ENCODE data around the gene HOXD8. TPM values are rescaled to one million over a fixed set of nuclear protein-coding genes. Genes with fewer than 3 reads are reported as not detected.

HOXD8 gene
- total RNA-seq, 2 experiments from 2014 or later, result not detected

GRCh38 chr2:176165370-176166050, 36.0 kb downstream of the HOXD8 start:
- DNase-seq (no peak), ATAC-seq (no peak)
- Mint-ChIP-seq H3K9me3 (ENCODE audit: low read depth) (no peaks in the 10 kb centered on the region), H3K4me3 (no peak overlapping the region), H3K4me1 (peaks cover 3% of the 10 kb centered on the region), H3K36me3 (peaks cover 3% of the 10 kb centered on the region), H3K27me3 (peaks cover 84% of the 10 kb centered on the region), H3K27ac (peak overlapping the region; percentile 49)
- CTCF ChIA-PET, result interaction anchor here (1.6 kb wide), 1 partner anchor 286 kb away, joined by 3 read pairs; no protein-coding TSS in a partner anchor

DNA sequence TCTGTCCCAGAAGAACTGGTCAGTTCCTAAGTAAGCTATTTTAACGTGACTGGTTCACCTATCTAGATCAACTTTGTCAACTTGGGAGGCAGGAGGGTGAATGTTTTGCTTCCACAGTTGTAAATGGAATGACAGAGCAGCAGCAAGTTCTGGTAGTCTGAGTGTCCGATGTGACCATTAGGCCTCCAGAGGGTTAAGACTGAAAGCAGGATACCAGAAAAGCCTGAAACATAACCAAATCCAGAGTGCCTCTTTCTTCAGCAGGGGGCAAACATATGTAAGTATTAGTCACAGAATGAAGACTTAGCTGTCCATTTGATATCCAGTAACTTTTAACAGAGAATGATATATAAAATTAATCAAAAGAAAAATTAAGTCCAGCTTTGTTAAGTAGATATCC, 36.8 kb downstream of the HOXD8 start:
- no peak overlapping the region for H3K4me3 Mint-ChIP-seq
- peaks cover 84% of the 10 kb centered on the region for H3K27me3 Mint-ChIP-seq
- H3K27ac Mint-ChIP-seq, result no peak overlapping the region
- H3K9me3 Mint-ChIP-seq (ENCODE audit: low read depth), result no peaks in the 10 kb centered on the region
- peaks cover 3% of the 10 kb centered on the region for H3K36me3 Mint-ChIP-seq
- no peak for DNase-seq
- CTCF ChIA-PET, result interaction anchor here (1.0 to 1.9 kb wide), 3 partner anchors 19 to 286 kb away, joined by 3 to 5 read pairs (median 3); no protein-coding TSS in a partner anchor
- H3K4me1 Mint-ChIP-seq, result peaks cover 3% of the 10 kb centered on the region
- ATAC-seq, result no peak

DNA sequence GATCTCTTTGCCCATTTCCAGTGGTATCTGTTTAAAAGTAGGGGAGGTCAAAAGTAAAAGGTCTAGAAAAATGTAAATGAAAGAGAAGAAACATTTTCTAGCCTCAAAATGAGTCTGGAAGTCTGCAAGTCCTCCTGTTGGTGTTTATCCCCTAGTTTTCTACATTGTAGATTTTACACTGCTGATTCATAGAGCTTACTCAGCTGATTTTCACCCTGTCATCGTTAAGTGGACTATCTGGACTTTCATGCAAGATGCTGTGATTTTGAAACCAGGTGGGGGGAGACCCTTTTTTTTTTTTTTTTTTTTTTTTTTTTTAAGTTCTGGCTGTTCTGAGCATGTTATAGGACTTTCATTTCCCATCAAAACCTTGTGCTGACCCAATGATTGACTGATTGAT, 37.9 kb downstream of the HOXD8 start:
- ATAC-seq, result no peak
- no peak overlapping the region for H3K27ac Mint-ChIP-seq
- H3K9me3 Mint-ChIP-seq (ENCODE audit: low read depth), result no peaks in the 10 kb centered on the region
- CTCF ChIA-PET, result interaction anchor here (0.7 to 1.9 kb wide), 3 partner anchors 26 to 284 kb away, joined by 3 to 5 read pairs (median 3); no protein-coding TSS in a partner anchor
- no peak overlapping the region for H3K4me3 Mint-ChIP-seq
- DNase-seq, result no peak
- H3K4me1 Mint-ChIP-seq, result peaks cover 3% of the 10 kb centered on the region
- H3K27me3 Mint-ChIP-seq, result peaks cover 83% of the 10 kb centered on the region
- peaks cover 3% of the 10 kb centered on the region for H3K36me3 Mint-ChIP-seq

DNA sequence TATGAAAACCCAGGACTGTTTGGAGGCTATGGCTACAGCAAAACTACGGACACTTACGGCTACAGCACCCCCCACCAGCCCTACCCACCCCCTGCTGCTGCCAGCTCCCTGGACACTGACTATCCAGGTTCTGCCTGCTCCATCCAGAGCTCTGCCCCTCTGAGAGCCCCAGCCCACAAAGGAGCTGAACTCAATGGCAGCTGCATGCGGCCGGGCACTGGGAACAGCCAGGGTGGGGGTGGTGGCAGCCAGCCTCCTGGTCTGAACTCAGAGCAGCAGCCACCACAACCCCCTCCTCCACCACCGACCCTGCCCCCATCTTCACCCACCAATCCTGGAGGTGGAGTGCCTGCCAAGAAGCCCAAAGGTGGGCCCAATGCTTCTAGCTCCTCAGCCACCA, 39.7 kb downstream of the HOXD8 start:
- Mint-ChIP-seq H3K4me3 (no peak overlapping the region), H3K36me3 (peaks cover 2% of the 10 kb centered on the region), H3K4me1 (peaks cover 4% of the 10 kb centered on the region), H3K27ac (no peak overlapping the region), H3K27me3 (peaks cover 85% of the 10 kb centered on the region), H3K9me3 (ENCODE audit: low read depth) (no peaks in the 10 kb centered on the region)
- ATAC-seq, result no peak
- CTCF ChIA-PET, result interaction anchor here (1.0 to 1.8 kb wide), 4 partner anchors 42 to 286 kb away, joined by 3 to 4 read pairs (median 4); no protein-coding TSS in a partner anchor
- no peak for DNase-seq

DNA sequence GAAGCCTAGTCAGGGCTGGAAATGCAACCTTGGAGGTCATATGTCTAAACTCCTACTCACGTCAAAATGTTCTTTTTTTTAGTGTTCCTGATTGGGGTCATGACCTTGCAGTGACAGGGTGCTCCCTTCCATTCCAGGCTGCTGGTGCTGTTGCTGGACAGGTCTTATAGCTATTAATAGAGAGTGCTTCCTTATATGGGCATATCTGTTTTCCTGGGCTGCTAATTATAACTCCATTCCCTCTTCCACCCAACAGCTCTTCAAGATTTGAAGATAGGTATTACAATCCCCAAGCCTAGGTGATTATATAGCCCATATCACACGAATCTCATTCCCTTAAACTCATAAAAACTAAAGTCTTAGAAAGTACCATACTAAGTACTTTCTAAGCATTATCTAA, 40.2 kb downstream of the HOXD8 start:
- Mint-ChIP-seq H3K4me3 (no peak overlapping the region), H3K27ac (no peak overlapping the region), H3K27me3 (peaks cover 85% of the 10 kb centered on the region), H3K9me3 (ENCODE audit: low read depth) (no peaks in the 10 kb centered on the region), H3K36me3 (no peaks in the 10 kb centered on the region), H3K4me1 (peaks cover 2% of the 10 kb centered on the region)
- ATAC-seq, result no peak
- DNase-seq, result no peak
- CTCF ChIA-PET, result interaction anchor here (1.0 to 1.8 kb wide), 4 partner anchors 42 to 285 kb away, joined by 3 to 4 read pairs (median 4); no protein-coding TSS in a partner anchor

GRCh38 chr2:176170602-176171305, 41.2 kb downstream of the HOXD8 start:
- DNase-seq (no peak), ATAC-seq (no peak)
- Mint-ChIP-seq H3K36me3 (no peaks in the 10 kb centered on the region), H3K27ac (no peak overlapping the region), H3K4me3 (no peak overlapping the region), H3K9me3 (ENCODE audit: low read depth) (no peaks in the 10 kb centered on the region), H3K27me3 (peaks cover 85% of the 10 kb centered on the region), H3K4me1 (peaks cover 2% of the 10 kb centered on the region)
- CTCF ChIA-PET, result no interaction called here

DNA sequence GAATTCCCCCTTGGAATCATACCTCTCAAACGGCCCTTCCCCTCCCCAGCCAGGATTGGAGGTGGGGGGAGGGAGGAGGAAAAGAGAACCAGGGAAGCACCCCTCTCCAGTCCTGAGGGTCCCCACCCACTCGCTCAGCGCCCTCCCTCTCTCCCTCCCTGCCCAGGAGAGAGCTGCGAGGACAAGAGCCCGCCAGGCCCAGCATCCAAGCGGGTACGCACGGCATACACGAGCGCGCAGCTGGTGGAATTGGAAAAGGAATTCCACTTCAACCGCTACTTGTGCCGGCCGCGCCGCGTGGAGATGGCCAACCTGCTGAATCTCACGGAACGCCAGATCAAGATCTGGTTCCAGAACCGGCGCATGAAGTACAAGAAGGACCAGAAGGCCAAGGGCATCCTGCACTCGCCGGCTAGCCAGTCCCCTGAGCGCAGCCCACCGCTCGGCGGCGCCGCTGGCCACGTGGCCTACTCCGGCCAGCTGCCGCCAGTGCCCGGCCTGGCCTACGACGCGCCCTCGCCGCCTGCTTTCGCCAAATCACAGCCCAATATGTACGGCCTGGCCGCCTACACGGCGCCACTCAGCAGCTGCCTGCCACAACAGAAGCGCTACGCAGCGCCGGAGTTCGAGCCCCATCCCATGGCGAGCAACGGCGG, 42.0 kb downstream of the HOXD8 start:
- ATAC-seq (no peak), DNase-seq (no peak)
- Mint-ChIP-seq H3K27ac (no peak overlapping the region), H3K36me3 (no peaks in the 10 kb centered on the region), H3K9me3 (ENCODE audit: low read depth) (no peaks in the 10 kb centered on the region), H3K4me1 (peaks cover 2% of the 10 kb centered on the region), H3K4me3 (no peak overlapping the region), H3K27me3 (peaks cover 85% of the 10 kb centered on the region)
- CTCF ChIA-PET, result interaction anchor here (1.0 kb wide), 1 partner anchor 9 kb away, joined by 3 read pairs; no protein-coding TSS in a partner anchor

GRCh38 chr2:176172007-176172894, 42.7 kb downstream of the HOXD8 start:
- ATAC-seq (no peak), DNase-seq (no peak)
- Mint-ChIP-seq H3K9me3 (ENCODE audit: low read depth) (no peaks in the 10 kb centered on the region), H3K4me1 (peaks cover 3% of the 10 kb centered on the region), H3K4me3 (no peak overlapping the region), H3K27ac (no peak overlapping the region), H3K27me3 (peaks cover 85% of the 10 kb centered on the region), H3K36me3 (no peaks in the 10 kb centered on the region)
- CTCF ChIA-PET, result interaction anchor here (1.0 kb wide), 1 partner anchor 10 kb away, joined by 3 read pairs; no protein-coding TSS in a partner anchor

DNA sequence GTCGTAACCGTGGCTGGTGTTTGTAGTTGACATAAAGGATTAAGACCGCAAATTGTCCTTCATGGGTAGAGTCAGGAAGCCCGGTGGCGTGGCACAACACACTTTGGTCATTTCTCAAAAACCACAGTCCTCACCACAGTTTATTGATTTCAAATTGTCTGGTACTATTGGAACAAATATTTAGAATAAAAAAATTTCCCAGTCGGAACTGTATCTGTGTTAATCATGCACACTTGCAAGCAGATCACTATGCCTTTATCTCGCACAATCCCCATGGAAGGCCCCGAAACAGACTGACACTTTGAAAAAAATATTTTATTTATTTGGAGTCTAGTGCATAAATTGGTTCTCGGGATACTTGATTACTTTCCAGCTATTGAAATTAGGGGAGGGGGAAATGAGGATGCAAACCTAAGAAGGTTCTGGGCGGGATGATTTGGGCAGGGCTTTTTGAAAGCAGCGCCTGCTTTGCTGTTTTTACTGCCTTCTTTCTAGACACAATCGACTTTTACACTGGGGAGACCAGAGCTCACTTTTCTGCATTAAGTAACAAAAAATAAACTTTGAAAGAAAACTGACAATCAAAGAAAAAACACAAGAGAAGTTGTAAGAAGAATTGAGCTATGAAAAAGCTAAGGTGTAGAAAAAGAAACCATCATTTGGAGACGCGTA, 43.5 kb downstream of the HOXD8 start:
- CTCF ChIA-PET, result interaction anchor here (0.7 kb wide), 1 partner anchor 300 kb away, joined by 3 read pairs; no protein-coding TSS in a partner anchor
- Mint-ChIP-seq H3K4me1 (peaks cover 5% of the 10 kb centered on the region), H3K27ac (no peak overlapping the region), H3K36me3 (no peaks in the 10 kb centered on the region), H3K9me3 (ENCODE audit: low read depth) (no peaks in the 10 kb centered on the region), H3K4me3 (no peak overlapping the region), H3K27me3 (peaks cover 84% of the 10 kb centered on the region)
- ATAC-seq (no peak), DNase-seq (no peak)

DNA sequence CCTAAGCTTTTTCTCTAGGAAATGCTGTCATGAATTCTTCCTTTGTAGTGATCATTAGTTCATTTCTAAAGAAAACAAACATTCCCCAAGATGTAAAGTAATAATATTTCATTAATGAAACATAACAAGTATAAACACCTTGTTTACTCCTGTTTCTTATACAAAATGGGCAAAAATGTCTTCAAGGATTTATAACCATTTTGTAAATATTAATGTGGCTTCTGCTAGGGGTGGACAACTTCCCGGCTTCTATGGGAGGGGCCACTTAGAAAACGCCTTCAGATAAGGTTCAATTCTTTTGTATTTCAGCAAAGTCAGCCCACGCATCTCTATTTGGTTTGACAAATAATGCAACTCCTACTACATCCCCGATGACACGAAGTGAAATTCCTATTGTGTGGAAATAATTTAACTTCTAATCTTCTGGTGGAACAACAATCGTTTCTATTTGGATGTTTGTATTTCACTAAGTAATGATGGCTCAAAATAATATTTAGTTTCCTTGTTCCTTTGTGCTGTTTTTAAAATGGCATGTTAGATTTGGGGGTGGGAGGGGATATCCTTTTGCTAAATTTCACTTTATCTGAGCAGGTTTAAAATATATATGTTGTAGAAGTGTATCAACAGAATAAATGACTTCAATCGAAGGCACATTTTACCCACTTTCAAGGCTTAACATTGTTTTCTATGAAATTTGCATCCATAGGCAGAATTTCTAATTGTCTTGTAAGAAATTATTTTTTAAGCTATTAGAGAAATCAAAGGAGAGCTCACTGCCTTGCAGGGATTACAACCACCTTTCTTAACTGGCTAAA, 44.3 kb downstream of the HOXD8 start:
- H3K4me3 Mint-ChIP-seq, result no peak overlapping the region
- H3K4me1 Mint-ChIP-seq, result peaks cover 7% of the 10 kb centered on the region
- peaks cover 90% of the 10 kb centered on the region for H3K27me3 Mint-ChIP-seq
- DNase-seq (no peak), ATAC-seq (no peak)
- CTCF ChIA-PET, result interaction anchor here (0.6 to 0.7 kb wide), 2 partner anchors 278 to 299 kb away, joined by 3 to 4 read pairs; no protein-coding TSS in a partner anchor
- no peaks in the 10 kb centered on the region for H3K36me3 Mint-ChIP-seq
- no peak overlapping the region for H3K27ac Mint-ChIP-seq
- no peaks in the 10 kb centered on the region for H3K9me3 Mint-ChIP-seq (ENCODE audit: low read depth)

DNA sequence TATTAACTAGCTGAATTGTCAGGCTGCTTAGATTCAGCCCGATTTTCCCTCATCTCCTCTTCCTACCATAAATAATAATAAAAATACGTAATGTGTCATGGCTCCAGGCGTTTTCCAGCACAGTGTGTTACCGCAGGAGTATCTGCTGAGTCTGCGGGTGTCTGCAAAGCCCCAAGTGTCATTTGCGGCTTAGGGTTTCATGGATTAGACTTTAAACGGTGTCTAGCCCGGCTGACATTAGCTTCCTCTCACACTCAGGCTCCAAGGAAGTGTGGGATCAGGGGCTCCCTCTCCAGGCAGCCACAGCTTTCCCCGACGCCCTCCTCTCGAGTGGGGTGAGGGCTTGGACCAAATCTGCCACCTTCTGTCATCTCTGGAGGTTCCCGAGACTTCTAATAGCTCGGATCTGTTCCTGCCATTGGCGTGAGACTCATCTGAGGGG, 44.9 kb downstream of the HOXD8 start:
- ATAC-seq (no peak), DNase-seq (no peak)
- H3K4me1 Mint-ChIP-seq, result peaks cover 7% of the 10 kb centered on the region
- no peak overlapping the region for H3K4me3 Mint-ChIP-seq
- no peak overlapping the region for H3K27ac Mint-ChIP-seq
- CTCF ChIA-PET, result interaction anchor here (0.6 kb wide), 1 partner anchor 277 kb away, joined by 4 read pairs; no protein-coding TSS in a partner anchor
- peaks cover 95% of the 10 kb centered on the region for H3K27me3 Mint-ChIP-seq
- H3K9me3 Mint-ChIP-seq (ENCODE audit: low read depth), result no peaks in the 10 kb centered on the region
- no peaks in the 10 kb centered on the region for H3K36me3 Mint-ChIP-seq
